Esophagus squamous epithelium (tissue), 4 donors: ENCODE data around the gene TMEM40.

Source experiments
- CTCF ChIP-seq, 6 experiments: fragments of 450-650 bp in 4 of 6; fragments of 200-600 bp in 2 of 6; sonication (generic) in 2 of 6; IDR thresholded peaks; one replicate each; pipeline ENCODE4 v1.5.1; 2016 to 2019; ENCODE audit warnings: antibody characterized with exemption in 6 of 6, mild to moderate bottlenecking in 4 of 6, moderate library complexity in 4 of 6
- POLR2A ChIP-seq, 4 donors: fragments of 450-650 bp; IDR thresholded peaks; one replicate each; pipeline ENCODE4 v1.6.1; 2017; ENCODE audit warnings: antibody characterized with exemption in 4 of 4, mild to moderate bottlenecking in 4 of 4, moderate library complexity in 3 of 4

- TF ChIP-seq CTCF (IDR thresholded peaks at IDR 0.05), result no peak
- TF ChIP-seq POLR2A (IDR thresholded peaks at IDR 0.05), result no peak
Measured at GRCh38 chr3:12725436-12725835, 33.6 kb downstream of the TMEM40 start.
